Left kidney (tissue), 2 donors: Measurements from ENCODE around the gene PSAPL1. TPM values are rescaled to one million over a fixed set of nuclear protein-coding genes. Genes with fewer than 3 reads are reported as not detected.

Experiments used
- DNase-seq: peaks from one replicate; pipeline ENCODE4 v3.0.0-alpha.2; 2013
- polyA plus RNA-seq: library from polyadenylated mRNA; unstranded; fragments of 120-200 nt; gene quantifications from one replicate; pipeline ENCODE4 v1.2.1, GENCODE V29; 2013; ENCODE audit not compliant: insufficient read length

PSAPL1 gene
- polyA plus RNA-seq, 1 donor, result not detected

- DNase-seq, result no peak
These were observed 52.7 kb downstream of the PSAPL1 start for GRCh38 chr4:7381890-7382633.

DNA sequence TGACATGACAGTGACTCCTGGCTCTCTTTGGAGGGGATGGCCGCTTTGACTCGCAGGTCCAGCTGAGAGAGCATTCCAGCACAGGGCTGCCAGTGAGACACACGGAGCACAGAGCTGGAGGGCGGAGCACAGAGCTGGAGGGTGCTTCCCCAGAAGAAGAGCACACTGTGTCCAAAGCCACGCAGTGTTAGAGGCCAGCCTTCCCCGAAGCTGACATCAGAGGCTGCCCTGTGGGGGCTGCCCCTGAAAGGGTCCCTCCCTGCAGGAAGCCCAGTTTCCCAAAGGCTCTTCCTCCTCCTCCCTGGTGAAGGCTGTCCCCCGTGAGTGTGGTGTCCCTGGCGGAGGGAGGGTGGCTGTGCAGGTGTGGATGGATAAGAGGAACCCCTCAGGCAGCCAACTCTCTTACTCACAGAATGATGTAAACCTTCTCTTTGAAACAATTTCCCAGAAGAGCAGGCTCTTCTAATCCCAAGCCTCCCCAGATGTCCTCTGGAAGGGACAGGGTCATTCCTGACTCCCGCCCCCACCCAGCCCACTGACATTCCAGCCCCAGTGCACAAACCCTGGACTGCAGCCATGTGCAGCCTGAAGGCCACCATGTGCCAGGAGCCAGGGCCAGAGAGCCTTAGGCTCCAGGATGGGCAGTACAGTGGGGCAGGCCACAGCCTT, 53.4 kb downstream of the PSAPL1 start:
- DNase-seq, result no peak

Other genes with a start within 250 kb of the PSAPL1 start
- 8.5 TPM for gene SORCS2, start 242.4 kb downstream of the PSAPL1 start, polyA plus RNA-seq